Endothelial cell of umbilical vein (primary cell): Measurements from ENCODE around the gene CLDN34.

Experiments used
- EZH2 ChIP-seq: IDR thresholded peaks from 2 replicates; pipeline ENCODE4 v1.6.1; 2012; ENCODE audit warnings: borderline replicate concordance, low read depth, mild to moderate bottlenecking, moderate library complexity, low read length, inconsistent platforms; ENCODE audit not compliant: severe bottlenecking
- GATA2 ChIP-seq: IDR thresholded peaks from 2 replicates; pipeline ENCODE4 v1.7.0; 2011; ENCODE audit warnings: low read depth, mild to moderate bottlenecking, moderate library complexity, mixed read lengths, low read length; ENCODE audit not compliant: insufficient read length, insufficient read depth
- JUN ChIP-seq: IDR thresholded peaks from 2 replicates; pipeline ENCODE4 v1.6.1; 2011; ENCODE audit warnings: borderline replicate concordance, low read depth; ENCODE audit not compliant: insufficient read length, insufficient read depth
- MYC ChIP-seq: IDR thresholded peaks from one replicate; pipeline ENCODE4 v1.6.1; 2011; ENCODE audit warnings: mild to moderate bottlenecking, low read depth, low read length
- POLR2A ChIP-seq: IDR thresholded peaks from 2 replicates; pipeline ENCODE4 v1.6.1; 2012; ENCODE audit warnings: low read depth, mild to moderate bottlenecking, control low read depth, low read length
- POLR2AphosphoS5 ChIP-seq: IDR thresholded peaks from 2 replicates; pipeline ENCODE4 v1.6.1; 2012; ENCODE audit warnings: low read depth, mild to moderate bottlenecking, control low read depth, low read length, moderate library complexity; ENCODE audit not compliant: insufficient read depth
- TF ChIP-seq, protein P1 (sequence below), 2 donors: IDR thresholded peaks; 1 replicate in 1 of 2; 2 replicates in 1 of 2; pipeline ENCODE4 v1.5.1; 2011; ENCODE audit warnings: low read length in 2 of 2, mild to moderate bottlenecking in 2 of 2, moderate library complexity in 2 of 2, control low read depth in 1 of 2, inconsistent platforms in 1 of 2, low read depth in 1 of 2; ENCODE audit not compliant: insufficient read depth in 1 of 2; ENCODE audit errors: extremely low read depth in 1 of 2
- TF ChIP-seq, protein P2 (sequence below): IDR thresholded peaks from 2 replicates; pipeline ENCODE4 v1.6.1; 2011; ENCODE audit not compliant: insufficient read depth, insufficient read length

DNA sequence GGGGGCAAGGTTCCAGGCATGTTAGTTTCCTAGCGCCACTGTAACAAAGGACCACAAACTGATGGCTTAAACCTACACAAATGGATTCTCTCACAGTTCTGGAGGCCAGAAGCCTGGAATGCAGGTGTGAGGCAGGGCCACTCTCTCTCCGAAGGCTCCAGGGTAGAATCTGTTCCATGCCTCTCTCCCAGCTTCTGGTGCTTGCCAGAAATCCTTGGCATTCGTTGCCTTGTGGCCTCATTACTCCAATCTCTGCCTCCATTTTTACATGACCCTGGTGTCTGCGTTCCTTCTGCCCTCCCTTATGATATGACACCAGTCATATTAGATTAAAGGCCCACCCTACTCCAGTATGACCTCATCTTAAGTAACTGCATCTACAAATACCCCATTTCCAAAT is 39.6 kb downstream of the CLDN34 start:
- TF ChIP-seq POLR2A (no peak), POLR2AphosphoS5 (no peak), EZH2 (no peak), GATA2 (no peak), JUN (no peak), MYC (no peak)
- TF ChIP-seq, protein P1, sequence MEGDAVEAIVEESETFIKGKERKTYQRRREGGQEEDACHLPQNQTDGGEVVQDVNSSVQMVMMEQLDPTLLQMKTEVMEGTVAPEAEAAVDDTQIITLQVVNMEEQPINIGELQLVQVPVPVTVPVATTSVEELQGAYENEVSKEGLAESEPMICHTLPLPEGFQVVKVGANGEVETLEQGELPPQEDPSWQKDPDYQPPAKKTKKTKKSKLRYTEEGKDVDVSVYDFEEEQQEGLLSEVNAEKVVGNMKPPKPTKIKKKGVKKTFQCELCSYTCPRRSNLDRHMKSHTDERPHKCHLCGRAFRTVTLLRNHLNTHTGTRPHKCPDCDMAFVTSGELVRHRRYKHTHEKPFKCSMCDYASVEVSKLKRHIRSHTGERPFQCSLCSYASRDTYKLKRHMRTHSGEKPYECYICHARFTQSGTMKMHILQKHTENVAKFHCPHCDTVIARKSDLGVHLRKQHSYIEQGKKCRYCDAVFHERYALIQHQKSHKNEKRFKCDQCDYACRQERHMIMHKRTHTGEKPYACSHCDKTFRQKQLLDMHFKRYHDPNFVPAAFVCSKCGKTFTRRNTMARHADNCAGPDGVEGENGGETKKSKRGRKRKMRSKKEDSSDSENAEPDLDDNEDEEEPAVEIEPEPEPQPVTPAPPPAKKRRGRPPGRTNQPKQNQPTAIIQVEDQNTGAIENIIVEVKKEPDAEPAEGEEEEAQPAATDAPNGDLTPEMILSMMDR (IDR thresholded peaks at IDR 0.05; ENCODE audit: extremely low read depth in 1 of 2, insufficient read depth in 1 of 2, low read depth in 1 of 2, low read length in 2 of 2) = no peak
- TF ChIP-seq, protein P2, sequence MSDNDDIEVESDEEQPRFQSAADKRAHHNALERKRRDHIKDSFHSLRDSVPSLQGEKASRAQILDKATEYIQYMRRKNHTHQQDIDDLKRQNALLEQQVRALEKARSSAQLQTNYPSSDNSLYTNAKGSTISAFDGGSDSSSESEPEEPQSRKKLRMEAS = no peak
